CD8-positive, alpha-beta memory T cell (primary cell): ENCODE measurements around the gene SSNA1. TPM values are rescaled to one million over a fixed set of nuclear protein-coding genes. Genes with fewer than 3 reads are reported as not detected.

Experiments used
- CTCF ChIA-PET: fragments of 350-600 bp; sonication (Branson Sonifier 250); formaldehyde crosslinking; loops from one replicate; lab custom pipeline; 2021; ENCODE audit warnings: antibody characterized with exemption; lab: Charles Lee
- POLR2A ChIA-PET: fragments of 350-600 bp; sonication (Branson Sonifier 250); formaldehyde crosslinking; loops from one replicate; lab custom pipeline; 2021; ENCODE audit warnings: antibody characterized with exemption; lab: Charles Lee
- DNase-seq, 5 donors: peaks; one replicate each; pipeline versions ENCODE4 v3.0.0 to v3.0.0-alpha.2; 2020 to 2022; ENCODE audit warnings: mixed read lengths in 1 of 5
- H3K27ac ChIP-seq: one replicate; pipeline ENCODE4 v1.7.0; 2013; ENCODE audit warnings: low read depth, mild to moderate bottlenecking, low read length, moderate library complexity
- H3K27me3 ChIP-seq: 2 replicates; pipeline ENCODE4 v1.7.0; 2013; ENCODE audit warnings: low read length, mild to moderate bottlenecking; ENCODE audit not compliant: insufficient read depth, poor library complexity, severe bottlenecking
- H3K36me3 ChIP-seq: 2 replicates; pipeline ENCODE4 v1.7.0; 2013; ENCODE audit warnings: mild to moderate bottlenecking, low read length, moderate library complexity; ENCODE audit not compliant: insufficient read depth
- H3K4me1 ChIP-seq: 2 replicates; pipeline ENCODE4 v1.7.0; 2013; ENCODE audit warnings: mild to moderate bottlenecking, low read length, moderate library complexity; ENCODE audit not compliant: insufficient read depth
- H3K4me3 ChIP-seq: 2 replicates; pipeline ENCODE4 v1.7.0; 2013; ENCODE audit warnings: mild to moderate bottlenecking, low read length
- H3K9me3 ChIP-seq: 2 replicates; pipeline ENCODE4 v1.7.0; 2013; ENCODE audit warnings: mild to moderate bottlenecking, low read length
- H3K27ac Mint-ChIP-seq, 8 donors: one replicate each; pipeline ENCODE4 v1.8.0; 2020 to 2021; ENCODE audit warnings: mixed read lengths in 8 of 8, mild to moderate bottlenecking in 6 of 8, inconsistent platforms in 3 of 8, moderate library complexity in 3 of 8
- H3K27me3 Mint-ChIP-seq, 2 donors: one replicate each; pipeline ENCODE4 v1.8.0; 2020 to 2021; ENCODE audit warnings: mixed read lengths in 2 of 2, mild to moderate bottlenecking in 1 of 2, moderate library complexity in 1 of 2
- H3K36me3 Mint-ChIP-seq, 3 donors: one replicate each; pipeline ENCODE4 v1.8.0; 2020 to 2021; ENCODE audit warnings: mixed read lengths in 3 of 3, inconsistent platforms in 1 of 3, mild to moderate bottlenecking in 1 of 3
- H3K4me1 Mint-ChIP-seq, 3 donors: one replicate each; pipeline ENCODE4 v1.8.0; 2020 to 2021; ENCODE audit warnings: mixed read lengths in 3 of 3, inconsistent platforms in 1 of 3, mild to moderate bottlenecking in 1 of 3
- H3K4me3 Mint-ChIP-seq, 7 donors: one replicate each; pipeline ENCODE4 v1.8.0; 2020 to 2021; ENCODE audit warnings: mixed read lengths in 7 of 7, mild to moderate bottlenecking in 6 of 7, moderate library complexity in 4 of 7, inconsistent platforms in 2 of 7
- H3K9me3 Mint-ChIP-seq, 5 donors: one replicate each; pipeline ENCODE4 v1.8.0; 2020 to 2022; ENCODE audit warnings: mixed read lengths in 5 of 5, mild to moderate bottlenecking in 3 of 5, moderate library complexity in 2 of 5, inconsistent platforms in 1 of 5
- polyA plus RNA-seq: library from polyadenylated mRNA; unstranded; fragments of 300-500 nt; fragmentation: Illumina TruSeq; gene quantifications from one replicate; pipeline ENCODE4 v1.2.3, GENCODE V29; 2021
- total RNA-seq, 2 experiments: library from RNA; stranded (reverse); gene quantifications; one replicate each; pipeline ENCODE4 v1.2.3, GENCODE V29; 2021

SSNA1 gene
- total and polyA plus RNA-seq, 3 experiments from 2014 or later, result 114 to 138 (median 118) TPM

DNA sequence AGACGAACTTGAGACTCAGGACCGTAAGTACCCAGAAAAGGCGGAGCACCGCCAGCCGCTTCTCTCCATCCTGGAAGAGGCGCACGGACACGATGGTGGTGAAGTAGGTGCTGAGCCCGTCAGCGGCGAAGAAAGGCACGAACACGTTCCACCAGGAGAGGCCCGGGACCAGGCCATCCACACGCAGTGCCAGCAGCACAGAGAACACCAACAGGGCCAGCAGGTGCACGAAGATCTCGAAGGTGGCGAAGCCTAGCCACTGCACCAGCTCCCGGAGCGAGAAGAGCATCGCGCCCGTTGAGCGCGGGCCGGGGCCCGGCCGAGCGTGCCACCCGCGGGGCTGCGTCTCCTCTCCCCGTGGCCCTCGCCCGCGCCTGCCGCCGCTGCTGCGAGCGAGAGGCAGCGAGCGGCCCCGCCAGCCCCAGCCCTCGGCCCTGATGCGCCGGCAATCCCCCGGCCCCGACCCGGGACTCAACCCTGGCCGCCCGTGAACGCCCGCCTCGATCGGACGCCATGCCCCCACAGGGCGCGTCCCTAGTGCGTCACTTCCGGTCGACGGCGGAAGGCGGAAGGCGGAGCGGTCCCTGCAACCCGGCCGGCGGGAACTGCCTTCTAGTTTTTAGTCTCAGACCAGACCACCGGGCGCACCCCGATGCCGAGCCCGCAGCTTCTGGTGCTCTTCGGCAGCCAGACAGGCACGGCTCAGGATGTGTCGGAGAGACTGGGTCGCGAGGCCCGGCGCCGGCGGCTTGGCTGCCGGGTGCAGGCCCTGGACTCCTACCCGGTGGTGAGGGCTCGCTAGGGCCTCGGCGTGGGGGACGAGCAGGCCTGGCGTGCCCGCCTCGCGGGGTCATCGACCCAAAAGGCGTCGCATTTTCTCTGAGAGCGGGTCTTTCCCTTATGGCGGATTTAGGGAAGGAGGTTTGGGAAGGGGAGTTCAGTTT lies 16.9 kb downstream of the SSNA1 start, which contains the start of the genes NDOR1 and TMEM203:
TSS of gene NDOR1 (plus strand) at position 575 of the 944 bp plus-strand sequence. CDS start at position 653, 78 bp downstream.
TSS of gene TMEM203 (minus strand) at position 523 of the 944 bp plus-strand sequence. CDS start at position 289, 234 bp downstream.
- H3K4me1 Mint-ChIP-seq, result peaks cover 38 to 54% (median 41%) of the 10 kb centered on the region in 3 donors
- peaks cover 40% of the 10 kb centered on the region for H3K4me1 ChIP-seq

DNA sequence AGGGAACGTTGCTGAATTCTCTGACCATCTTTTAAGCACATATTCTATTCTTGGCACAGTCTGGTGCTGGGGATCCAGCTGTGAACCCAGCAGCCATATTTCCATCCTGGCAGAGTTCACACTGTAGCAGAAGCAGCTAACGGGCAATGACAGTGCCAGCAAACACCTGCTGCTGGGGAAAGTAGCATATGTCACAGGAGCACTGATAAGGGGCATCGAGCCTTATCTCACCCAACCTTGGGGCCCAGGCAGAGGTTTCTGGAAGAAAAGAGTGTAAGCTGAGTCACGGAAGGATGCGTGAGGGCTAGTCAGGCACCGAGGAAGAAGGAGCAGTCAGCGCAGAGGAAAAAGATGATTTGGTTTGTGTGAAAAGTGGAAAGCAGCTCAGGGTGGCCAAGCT lies 18.1 kb downstream of the SSNA1 start:
- no peaks in the 10 kb centered on the region for H3K9me3 ChIP-seq
- H3K27me3 ChIP-seq, result no peaks in the 10 kb centered on the region
- H3K36me3 ChIP-seq, result peaks cover 5% of the 10 kb centered on the region
- POLR2A ChIA-PET, result interaction anchor here (1.1 to 2.0 kb wide), 2 partner anchors 17 to 77 kb away, joined by 3 to 7 read pairs; no protein-coding TSS in a partner anchor
- H3K4me3 ChIP-seq, result peak overlapping the region; percentile 97
- peaks cover 34% of the 10 kb centered on the region for H3K4me1 ChIP-seq
- DNase-seq, result no peak
- peaks cover 34 to 47% (median 38%) of the 10 kb centered on the region in 3 donors for H3K4me1 Mint-ChIP-seq
- peaks cover 0 to 21% (median 7%) of the 10 kb centered on the region in 3 donors for H3K36me3 Mint-ChIP-seq
- H3K4me3 Mint-ChIP-seq, result peak overlapping the region; percentile 79 to 96 (median 90)
- peaks cover 0 to 1% of the 10 kb centered on the region in 2 donors for H3K27me3 Mint-ChIP-seq
- peak overlapping the region; percentile 85 to 96 (median 92) for H3K27ac Mint-ChIP-seq
- CTCF ChIA-PET, result interaction anchor here (1.2 to 1.4 kb wide), 2 partner anchors 20 to 30 kb away, joined by 3 to 4 read pairs; partner anchors contain the start of gene RNF224
- H3K9me3 Mint-ChIP-seq, result no peaks in the 10 kb centered on the region
- peak overlapping the region; percentile 7 for H3K27ac ChIP-seq

More for the DNA sequence above, 16.9 kb downstream of the SSNA1 start, which contains the start of the genes NDOR1 and TMEM203:
- peak within 1 kb of the TSS; percentile 97 for H3K4me3 ChIP-seq
- no peaks in the 10 kb centered on the region for H3K9me3 ChIP-seq
- ChIA-PET CTCF (interaction anchor here (1.1 to 1.9 kb wide), 3 partner anchors 16 to 159 kb away, joined by 3 to 6 read pairs (median 3); partner anchors contain the start of gene SSNA1), POLR2A (interaction anchor here (0.9 to 2.8 kb wide), 5 partner anchors 16 to 110 kb away, joined by 3 to 11 read pairs (median 3); partner anchors contain the start of gene TUBB4B)
- H3K9me3 Mint-ChIP-seq, result no peaks in the 10 kb centered on the region
- peaks cover 5% of the 10 kb centered on the region for H3K36me3 ChIP-seq
- H3K27ac ChIP-seq, result peak within 1 kb of the TSS; percentile 85
- H3K4me3 Mint-ChIP-seq, result peak within 1 kb of the TSS; percentile 89 to 96 (median 91)
- H3K27me3 ChIP-seq, result no peaks in the 10 kb centered on the region
- H3K27ac Mint-ChIP-seq, result peak within 1 kb of the TSS; percentile 88 to 96 (median 95)
- DNase-seq, result peak; percentile 87 to 95 (median 92)
- peaks cover 0 to 1% of the 10 kb centered on the region in 2 donors for H3K27me3 Mint-ChIP-seq
- peaks cover 0 to 21% (median 7%) of the 10 kb centered on the region in 3 donors for H3K36me3 Mint-ChIP-seq

DNA sequence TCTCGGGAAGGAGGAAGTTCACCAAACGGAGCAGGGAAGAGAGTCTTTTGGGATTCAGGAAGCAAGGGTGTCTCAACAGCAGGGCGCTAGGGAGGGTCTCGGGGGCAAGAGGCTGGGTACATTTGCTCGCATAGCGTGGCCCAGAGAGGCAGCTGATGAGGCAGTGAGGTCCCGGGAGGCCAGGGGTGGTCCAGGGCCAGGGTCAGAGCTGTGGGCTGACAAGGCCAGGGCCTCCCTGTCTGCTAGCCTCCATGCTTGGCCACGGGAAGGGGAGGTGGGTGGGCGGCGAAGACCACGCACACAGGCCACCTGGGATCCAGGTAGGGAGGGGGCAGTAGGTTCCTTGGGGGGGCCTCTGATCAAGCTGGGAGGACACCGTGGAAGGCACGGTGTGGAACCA lies 23.1 kb downstream of the SSNA1 start:
- Histone ChIP-seq H3K27me3 (no peaks in the 10 kb centered on the region), H3K27ac (no peak overlapping the region), H3K4me1 (peaks cover 7% of the 10 kb centered on the region), H3K9me3 (no peaks in the 10 kb centered on the region), H3K36me3 (peaks cover 5% of the 10 kb centered on the region), H3K4me3 (no peak overlapping the region)
- Mint-ChIP-seq H3K9me3 (no peaks in the 10 kb centered on the region), H3K36me3 (peaks cover 0 to 25% (median 7%) of the 10 kb centered on the region in 3 donors), H3K27ac (peak overlapping the region in 1 of 8 donors; percentile 83), H3K4me1 (peaks cover 12 to 13% (median 12%) of the 10 kb centered on the region in 3 donors), H3K27me3 (peaks cover 0 to 1% of the 10 kb centered on the region in 2 donors), H3K4me3 (peak overlapping the region in 1 of 7 donors; percentile 30)
- ChIA-PET POLR2A (no interaction called here), CTCF (no interaction called here)
- DNase-seq, result no peak

DNA sequence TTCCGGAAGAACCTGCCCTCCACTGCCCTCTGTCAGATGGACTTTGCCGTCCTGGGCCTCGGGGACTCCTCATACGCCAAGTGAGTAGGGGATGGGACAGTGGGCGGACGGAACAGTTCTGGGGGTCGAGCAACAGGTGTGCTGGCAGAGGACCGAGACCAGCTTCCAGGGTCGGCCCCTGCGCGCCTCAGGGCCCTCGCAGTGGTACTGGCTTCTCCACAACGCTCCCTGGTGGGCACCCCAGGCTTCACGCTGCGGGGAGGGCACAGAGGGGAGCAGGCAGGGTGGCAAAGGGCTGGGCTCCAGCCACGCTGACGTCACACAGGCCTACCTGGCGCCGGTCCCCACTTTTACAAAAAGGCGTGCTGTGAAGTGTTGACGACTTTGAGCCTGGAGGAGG lies 24.0 kb downstream of the SSNA1 start:
- no peaks in the 10 kb centered on the region for H3K36me3 ChIP-seq
- no peaks in the 10 kb centered on the region for H3K4me1 ChIP-seq
- ChIA-PET POLR2A (no interaction called here), CTCF (no interaction called here)
- H3K27ac ChIP-seq, result no peak overlapping the region
- Mint-ChIP-seq H3K4me1 (peaks cover 2 to 3% (median 2%) of the 10 kb centered on the region in 3 donors), H3K36me3 (peaks cover 0 to 18% (median under 1%) of the 10 kb centered on the region in 3 donors), H3K27ac (no peak overlapping the region), H3K27me3 (no peaks in the 10 kb centered on the region), H3K9me3 (no peaks in the 10 kb centered on the region), H3K4me3 (no peak overlapping the region)
- no peak for DNase-seq
- H3K9me3 ChIP-seq, result no peaks in the 10 kb centered on the region
- no peak overlapping the region for H3K4me3 ChIP-seq
- H3K27me3 ChIP-seq, result no peaks in the 10 kb centered on the region

DNA sequence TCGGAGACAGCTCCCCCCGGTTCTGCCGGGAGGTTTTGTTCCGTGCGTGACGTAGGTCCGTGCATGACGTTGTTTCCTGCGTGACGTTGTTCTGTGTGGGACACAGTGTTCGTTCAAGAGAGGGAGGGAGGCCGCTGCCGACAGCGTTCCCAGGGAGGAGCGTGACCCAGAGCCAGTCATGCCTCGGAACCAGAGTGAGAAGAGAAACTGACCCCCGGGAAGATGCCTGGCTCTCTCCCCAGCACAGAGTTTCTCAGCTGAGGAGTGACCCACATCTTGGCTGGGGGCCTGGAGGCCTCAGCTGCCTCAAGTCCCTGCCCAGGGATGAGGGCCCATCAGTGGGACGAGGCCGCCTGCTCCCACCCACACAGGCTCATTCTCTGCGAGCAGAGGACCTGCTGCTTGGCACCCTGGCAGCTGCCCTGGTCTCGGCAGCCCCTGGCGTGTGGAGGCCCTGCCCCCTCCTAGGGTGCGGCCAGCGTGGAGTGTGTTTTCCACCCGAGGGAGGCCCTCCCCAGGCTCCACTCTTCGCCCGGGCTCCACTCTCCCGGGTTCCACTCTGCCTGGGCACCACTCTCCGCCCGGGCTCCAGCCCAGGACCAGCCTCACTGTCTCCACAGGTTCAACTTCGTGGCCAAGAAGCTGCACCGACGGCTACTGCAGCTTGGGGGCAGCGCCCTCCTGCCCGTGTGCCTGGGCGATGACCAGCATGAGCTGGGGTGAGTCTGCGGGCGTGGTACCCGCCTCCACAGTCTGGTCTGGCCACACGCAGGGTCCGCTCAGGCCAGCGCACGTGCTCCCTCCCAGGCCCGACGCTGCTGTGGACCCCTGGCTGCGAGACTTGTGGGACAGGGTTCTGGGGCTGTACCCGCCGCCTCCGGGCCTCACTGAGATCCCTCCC lies 24.9 kb downstream of the SSNA1 start:
- DNase-seq, result no peak
- Mint-ChIP-seq H3K27me3 (no peaks in the 10 kb centered on the region), H3K36me3 (peaks cover 0 to 16% (median 0%) of the 10 kb centered on the region in 3 donors), H3K4me3 (no peak overlapping the region), H3K9me3 (no peaks in the 10 kb centered on the region), H3K4me1 (peaks cover 0 to 2% (median 0%) of the 10 kb centered on the region in 3 donors), H3K27ac (no peak overlapping the region)
- H3K36me3 ChIP-seq, result no peaks in the 10 kb centered on the region
- CTCF ChIA-PET, result no interaction called here
- no peaks in the 10 kb centered on the region for H3K27me3 ChIP-seq
- H3K4me1 ChIP-seq, result no peaks in the 10 kb centered on the region
- H3K27ac ChIP-seq, result no peak overlapping the region
- H3K9me3 ChIP-seq, result no peaks in the 10 kb centered on the region
- POLR2A ChIA-PET, result no interaction called here
- no peak overlapping the region for H3K4me3 ChIP-seq

DNA sequence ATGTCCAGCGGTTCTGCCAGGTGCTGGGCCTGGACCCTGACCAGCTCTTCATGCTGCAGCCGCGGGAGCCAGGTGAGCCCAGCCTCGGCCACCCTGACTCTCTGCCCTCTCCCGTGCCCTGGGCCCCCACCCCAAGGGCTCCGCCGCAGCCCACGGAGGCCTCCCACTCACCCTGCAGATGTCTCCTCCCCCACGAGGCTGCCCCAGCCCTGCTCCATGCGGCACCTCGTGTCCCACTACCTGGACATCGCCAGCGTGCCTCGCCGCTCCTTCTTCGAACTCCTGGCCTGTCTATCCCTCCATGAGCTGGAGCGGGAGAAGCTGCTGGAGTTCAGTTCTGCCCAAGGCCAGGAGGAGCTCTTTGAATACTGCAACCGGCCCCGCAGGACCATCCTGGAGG lies 26.1 kb downstream of the SSNA1 start:
- ChIA-PET CTCF (interaction anchor here (1.0 kb wide), 1 partner anchor 99 kb away, joined by 4 read pairs; no protein-coding TSS in a partner anchor), POLR2A (no interaction called here)
- Mint-ChIP-seq H3K4me1 (no peaks in the 10 kb centered on the region), H3K4me3 (no peak overlapping the region), H3K9me3 (peaks cover 0 to 1% (median 0%) of the 10 kb centered on the region in 5 donors), H3K27me3 (no peaks in the 10 kb centered on the region), H3K27ac (peak overlapping the region in 1 of 8 donors; percentile 47), H3K36me3 (peaks cover 0 to 10% (median 0%) of the 10 kb centered on the region in 3 donors)
- DNase-seq, result no peak
- Histone ChIP-seq H3K4me1 (no peaks in the 10 kb centered on the region), H3K27ac (no peak overlapping the region), H3K4me3 (no peak overlapping the region), H3K9me3 (no peaks in the 10 kb centered on the region), H3K27me3 (no peaks in the 10 kb centered on the region), H3K36me3 (no peaks in the 10 kb centered on the region)
